ENCODE results near the gene NNAT. TPM values are rescaled to one million over a fixed set of nuclear protein-coding genes. Genes with fewer than 3 reads are reported as not detected.

NNAT gene
- total and polyA plus RNA-seq, 4 experiments from 2014 or later: not detected

DNA sequence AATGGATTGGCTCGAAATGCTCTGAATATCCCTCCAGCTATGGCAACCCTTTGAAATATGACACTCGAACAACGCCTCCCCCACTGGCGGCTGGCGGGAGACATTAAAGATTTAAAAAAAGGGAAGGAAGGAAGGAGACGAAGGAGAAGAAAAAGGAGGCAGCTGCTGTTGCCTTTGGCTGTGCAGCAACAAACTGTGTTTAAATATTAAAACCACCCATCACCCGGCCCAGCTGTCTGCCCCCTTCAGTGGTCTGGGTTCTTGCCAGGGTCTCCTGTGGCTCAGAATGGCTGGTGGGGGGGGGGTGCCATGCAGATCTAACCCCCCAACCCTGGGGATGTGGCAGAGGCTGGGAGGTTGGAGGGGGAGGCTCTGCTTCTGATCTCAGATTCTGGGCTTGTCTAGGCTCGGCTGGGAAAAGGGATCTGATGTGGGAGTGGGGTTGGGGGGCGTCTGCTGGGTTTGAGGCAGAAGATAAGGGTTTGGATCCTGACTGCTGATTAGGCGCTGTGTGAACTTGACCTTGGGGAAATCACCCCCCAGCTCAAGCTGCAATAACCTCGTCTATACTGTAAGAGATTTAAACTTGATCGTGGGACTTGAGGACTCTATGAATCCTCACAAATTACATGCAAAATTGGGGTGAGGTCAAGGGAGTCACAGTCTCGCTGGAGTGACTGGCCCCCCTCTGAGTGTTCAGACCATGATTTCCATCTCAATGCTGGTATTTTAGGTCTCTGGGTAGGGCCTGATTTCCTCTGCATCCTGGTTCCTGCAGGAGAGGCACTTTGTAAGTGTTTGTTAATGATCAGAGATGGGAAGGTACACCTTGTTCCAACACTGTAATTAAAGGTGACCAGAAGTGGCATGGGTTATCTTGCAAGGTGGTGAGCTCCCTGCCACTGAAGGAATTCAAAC, 46.9 kb downstream of the NNAT start:
- H3K4me1 Mint-ChIP-seq: no peaks in the 10 kb centered on the region
- intact Hi-C loops (cut with micrococcal nuclease): no loop called here
- H3K36me3 Mint-ChIP-seq: no peaks in the 10 kb centered on the region
- H3K9me3 ChIP-seq (ENCODE audit: control insufficient read depth in 1 of 2, low read length in 2 of 2): no peaks in the 10 kb centered on the region
- no peak for DNase-seq
- H3K4me3 Mint-ChIP-seq: no peak overlapping the region
- H3K4me1 ChIP-seq (ENCODE audit: insufficient read depth, low read length): no peaks in the 10 kb centered on the region
- H3K27ac Mint-ChIP-seq: no peak overlapping the region
- H3K9me3 Mint-ChIP-seq: peaks cover 0 to 2% (median 0%) of the 10 kb centered on the region in 8 donors
- H3K27me3 ChIP-seq (ENCODE audit: insufficient read depth, low read length): peaks cover 16% of the 10 kb centered on the region
- peaks cover 28 to 41% of the 10 kb centered on the region in 2 donors for H3K27me3 Mint-ChIP-seq
- CTCF ChIA-PET (ENCODE audit: partially characterized antibody): interaction anchor here (0.7 kb wide), 1 partner anchor 655 kb away, joined by 3 read pairs; no protein-coding TSS in a partner anchor
- no peaks in the 10 kb centered on the region for H3K36me3 ChIP-seq (ENCODE audit: insufficient read depth, low read length)
- H3K27ac ChIP-seq (ENCODE audit: low read depth, low read length): no peak overlapping the region
- POLR2A ChIA-PET (ENCODE audit: partially characterized antibody): no interaction called here
- H3K4me3 ChIP-seq (ENCODE audit: low read length in 2 of 2): no peak overlapping the region

DNA sequence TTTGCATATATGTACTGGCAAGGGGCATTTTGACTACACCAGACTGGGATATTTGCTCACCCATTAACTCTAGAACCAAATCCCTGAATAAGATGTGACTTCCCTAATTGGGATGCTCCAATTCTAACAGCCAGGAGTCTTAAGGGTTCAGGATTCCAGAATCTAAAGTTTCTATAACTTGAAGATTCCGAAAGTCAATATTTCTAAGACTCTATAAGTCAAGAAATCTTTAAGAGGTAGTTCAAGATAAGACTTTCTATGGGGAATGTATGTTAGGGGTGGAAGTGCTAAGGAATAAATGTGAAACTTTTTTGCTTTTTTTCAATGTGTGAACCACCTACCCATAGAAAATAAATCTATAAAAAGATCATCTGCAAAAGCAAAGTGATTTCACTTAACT, 49.4 kb downstream of the NNAT start:
- Histone ChIP-seq H3K27ac (ENCODE audit: low read depth, low read length) (no peak overlapping the region), H3K4me1 (ENCODE audit: insufficient read depth, low read length) (no peaks in the 10 kb centered on the region), H3K27me3 (ENCODE audit: insufficient read depth, low read length) (no peaks in the 10 kb centered on the region), H3K36me3 (ENCODE audit: insufficient read depth, low read length) (no peaks in the 10 kb centered on the region), H3K9me3 (ENCODE audit: control insufficient read depth in 1 of 2, low read length in 2 of 2) (no peaks in the 10 kb centered on the region), H3K4me3 (ENCODE audit: low read length in 2 of 2) (no peak overlapping the region)
- Mint-ChIP-seq H3K27me3 (peaks cover 18 to 34% of the 10 kb centered on the region in 2 donors), H3K4me3 (no peak overlapping the region), H3K27ac (no peak overlapping the region), H3K36me3 (no peaks in the 10 kb centered on the region), H3K4me1 (no peaks in the 10 kb centered on the region), H3K9me3 (peaks cover 0 to 5% (median 0%) of the 10 kb centered on the region in 8 donors)
- DNase-seq: no peak
- ChIA-PET CTCF (ENCODE audit: partially characterized antibody) (no interaction called here), POLR2A (ENCODE audit: partially characterized antibody) (no interaction called here)
- intact Hi-C loops (cut with micrococcal nuclease): no loop called here

DNA sequence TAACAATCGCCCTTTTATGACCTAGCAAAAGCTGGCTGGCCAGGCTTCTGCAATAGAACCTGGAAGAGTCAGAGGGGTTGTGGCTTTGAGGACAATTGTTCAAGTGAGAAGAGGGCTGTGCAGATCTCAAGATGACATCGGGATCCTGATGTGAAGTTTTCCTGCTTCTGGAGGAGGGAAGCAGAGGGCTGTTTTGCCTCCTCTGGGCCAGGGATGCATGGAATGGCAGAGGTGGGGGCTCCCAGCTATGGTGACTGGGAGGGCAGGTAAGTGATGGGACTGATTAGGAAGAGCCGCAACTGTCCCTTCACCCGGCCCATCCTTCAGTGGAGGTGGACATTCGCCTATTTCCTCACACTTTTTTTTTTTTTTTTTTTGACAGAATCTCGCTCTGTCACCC, 50.0 kb downstream of the NNAT start:
- no peaks in the 10 kb centered on the region for H3K4me1 ChIP-seq (ENCODE audit: insufficient read depth, low read length)
- H3K4me3 ChIP-seq (ENCODE audit: low read length in 2 of 2): no peak overlapping the region
- no peaks in the 10 kb centered on the region for H3K4me1 Mint-ChIP-seq
- ChIA-PET POLR2A (ENCODE audit: partially characterized antibody) (no interaction called here), CTCF (ENCODE audit: partially characterized antibody) (no interaction called here)
- H3K27me3 ChIP-seq (ENCODE audit: insufficient read depth, low read length): no peaks in the 10 kb centered on the region
- H3K27me3 Mint-ChIP-seq: peaks cover 14 to 32% of the 10 kb centered on the region in 2 donors
- H3K36me3 ChIP-seq (ENCODE audit: insufficient read depth, low read length): no peaks in the 10 kb centered on the region
- H3K9me3 ChIP-seq (ENCODE audit: control insufficient read depth in 1 of 2, low read length in 2 of 2): no peaks in the 10 kb centered on the region
- no peak overlapping the region for H3K27ac ChIP-seq (ENCODE audit: low read depth, low read length)
- no peak overlapping the region for H3K4me3 Mint-ChIP-seq
- DNase-seq: no peak
- no peaks in the 10 kb centered on the region for H3K36me3 Mint-ChIP-seq
- intact Hi-C loops (cut with micrococcal nuclease): no loop called here
- peaks cover 0 to 5% (median 0%) of the 10 kb centered on the region in 8 donors for H3K9me3 Mint-ChIP-seq
- H3K27ac Mint-ChIP-seq: no peak overlapping the region

Other genes with a start within 250 kb of the NNAT start
- gene MANBAL, start 231.6 kb upstream of the NNAT start, total RNA-seq: 10 to 100 TPM; 11.1 to 11.9 TPM
- 10 to 100 TPM; 18.6 to 25.3 TPM for gene MANBAL, start 231.6 kb upstream of the NNAT start, polyA plus RNA-seq
- gene SRC, start 175.1 kb upstream of the NNAT start, total RNA-seq: 1 to 10 TPM; 4.1 to 4.5 TPM
- under 1 TPM; 0.32 to 0.50 TPM for gene SRC, start 175.1 kb upstream of the NNAT start, polyA plus RNA-seq
- gene BLCAP, start 6.6 kb downstream of the NNAT start, total RNA-seq: 10 to 100 TPM; 81.7 to 87.5 TPM
- 10 to 100 TPM; 63.7 to 97.4 TPM for gene BLCAP, start 6.6 kb downstream of the NNAT start, polyA plus RNA-seq
- gene CTNNBL1, start 172.8 kb downstream of the NNAT start, total RNA-seq: 10 to 100 TPM; 41.5 to 45.1 TPM
- 100 to 1,000 TPM in 1 of 2 donors, 10 to 100 TPM in 1; 83.4 to 104 TPM for gene CTNNBL1, start 172.8 kb downstream of the NNAT start, polyA plus RNA-seq